GM19324 (cell line): ENCODE results near the gene OR13F1.
"Not testable (repeated sequence)": the region's sequence is repeated elsewhere in the genome, so short reads cannot be mapped to it uniquely, and the experiment has no call there.

Experiments used
- ATAC-seq: cut with Tn5 transposase; IDR thresholded peaks from one replicate; pipeline ENCODE4 v1.9.1; 2021; ENCODE audit warnings: mild to moderate bottlenecking, moderate library complexity; ENCODE audit not compliant: unreplicated experiment, low FRiP score

The OR13F1 gene, protein sequence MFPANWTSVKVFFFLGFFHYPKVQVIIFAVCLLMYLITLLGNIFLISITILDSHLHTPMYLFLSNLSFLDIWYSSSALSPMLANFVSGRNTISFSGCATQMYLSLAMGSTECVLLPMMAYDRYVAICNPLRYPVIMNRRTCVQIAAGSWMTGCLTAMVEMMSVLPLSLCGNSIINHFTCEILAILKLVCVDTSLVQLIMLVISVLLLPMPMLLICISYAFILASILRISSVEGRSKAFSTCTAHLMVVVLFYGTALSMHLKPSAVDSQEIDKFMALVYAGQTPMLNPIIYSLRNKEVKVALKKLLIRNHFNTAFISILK

DNA sequence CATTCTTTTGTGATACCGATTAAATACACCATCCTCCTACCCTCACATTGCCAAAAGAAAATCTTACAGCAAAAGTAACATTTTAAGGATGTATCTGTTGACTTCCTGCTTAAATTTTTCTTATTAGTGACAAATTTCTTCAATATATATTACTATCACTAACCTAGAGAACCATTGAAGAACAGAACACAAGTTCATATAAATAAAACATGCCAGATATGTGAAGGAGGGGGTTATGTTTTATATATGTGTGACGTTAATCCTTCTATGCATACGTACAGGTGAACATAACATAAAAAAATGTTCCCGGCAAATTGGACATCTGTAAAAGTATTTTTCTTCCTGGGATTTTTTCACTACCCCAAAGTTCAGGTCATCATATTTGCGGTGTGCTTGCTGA is at the start of gene OR13F1:
TSS of gene OR13F1 (plus strand) at position 301 of the 400 bp plus-strand sequence. CDS start at position 301, 0 bp downstream.
- no peak for ATAC-seq

DNA sequence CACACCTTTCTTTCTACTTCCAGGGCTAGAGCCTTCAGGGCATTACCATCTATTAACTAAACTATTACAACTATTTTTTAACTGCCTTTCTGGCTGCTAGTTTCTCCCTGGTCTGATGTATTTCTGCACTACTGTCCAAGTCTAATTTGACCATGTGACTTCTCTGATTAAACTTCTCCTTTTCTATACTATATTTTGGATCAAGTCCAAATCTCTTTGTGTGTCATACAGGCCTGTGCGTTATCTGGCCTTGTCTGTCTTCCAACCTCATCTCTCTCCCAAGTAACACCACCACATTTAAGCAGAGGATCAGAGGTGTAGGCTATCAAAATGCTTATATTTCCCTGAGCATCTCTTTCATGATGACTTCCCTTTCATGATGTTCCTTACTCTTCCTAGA is 47.2 kb upstream of the OR13F1 start:
- ATAC-seq: no peak

DNA sequence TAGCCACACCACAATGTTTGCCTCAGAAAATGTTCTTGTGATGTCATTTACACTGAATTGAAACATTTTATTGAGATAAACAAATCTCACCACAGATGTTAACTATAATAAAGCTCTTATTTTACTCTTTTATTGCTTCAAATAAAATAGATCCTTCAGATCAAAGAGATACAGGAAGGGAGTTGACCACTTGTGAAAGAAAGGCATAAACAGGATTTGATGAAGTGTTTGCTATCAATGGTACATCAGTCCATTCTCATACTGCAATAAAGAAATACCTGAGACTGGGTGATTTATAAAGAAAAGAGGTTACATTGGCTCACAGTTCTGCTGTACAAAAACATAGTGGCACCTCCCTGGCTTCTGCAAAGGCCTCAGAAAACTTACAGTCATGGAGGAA is 40.2 kb upstream of the OR13F1 start:
- no peak for ATAC-seq

DNA sequence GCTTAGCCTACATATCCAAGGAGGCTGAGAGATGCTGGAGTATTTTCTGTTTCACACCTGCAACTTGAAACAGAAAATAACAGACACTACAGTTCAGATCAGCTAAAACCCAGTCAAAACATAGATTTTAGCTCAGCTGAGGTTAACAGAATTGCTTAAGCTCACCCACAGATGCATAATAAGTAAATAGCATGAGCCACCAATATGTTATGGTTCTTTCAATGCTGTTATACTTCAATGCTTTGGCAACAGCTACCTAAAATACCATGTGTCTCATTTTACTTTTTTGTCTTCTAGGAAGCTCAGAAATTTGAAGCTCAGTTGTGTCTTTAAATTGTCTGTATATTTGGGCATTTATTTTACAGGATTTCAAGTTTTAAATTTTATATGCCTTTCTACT is 35.8 kb upstream of the OR13F1 start:
- no peak for ATAC-seq

DNA sequence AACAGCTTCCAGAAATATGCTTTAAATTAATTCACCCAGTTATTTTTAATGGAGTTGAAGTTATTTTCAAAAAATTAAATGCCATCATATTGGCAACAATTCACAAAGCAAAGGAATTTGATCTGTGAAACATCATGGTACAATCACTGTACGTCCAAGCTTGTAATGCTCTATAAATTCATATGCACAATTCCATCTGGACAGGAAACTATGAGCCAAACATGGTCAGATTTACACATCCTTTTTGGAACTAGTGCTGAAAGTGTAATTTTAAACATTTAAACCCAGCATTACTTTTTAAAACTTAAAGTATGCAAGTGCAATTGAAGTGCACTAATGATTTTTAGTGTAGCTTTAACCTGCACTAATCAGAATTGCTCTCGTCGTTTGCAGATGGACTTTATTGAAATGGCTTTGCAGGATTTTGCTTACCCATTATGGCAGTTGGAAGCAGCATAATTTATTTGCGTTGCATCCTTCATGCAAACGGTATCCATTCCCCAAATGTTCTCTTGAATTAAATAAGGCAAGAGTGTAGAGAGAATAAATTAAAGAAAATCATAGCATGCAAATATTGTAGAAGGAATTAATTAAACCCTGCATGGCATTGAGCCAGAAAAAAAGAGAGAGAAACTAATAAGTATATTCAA is 21.0 kb upstream of the OR13F1 start:
- no peak for ATAC-seq

DNA sequence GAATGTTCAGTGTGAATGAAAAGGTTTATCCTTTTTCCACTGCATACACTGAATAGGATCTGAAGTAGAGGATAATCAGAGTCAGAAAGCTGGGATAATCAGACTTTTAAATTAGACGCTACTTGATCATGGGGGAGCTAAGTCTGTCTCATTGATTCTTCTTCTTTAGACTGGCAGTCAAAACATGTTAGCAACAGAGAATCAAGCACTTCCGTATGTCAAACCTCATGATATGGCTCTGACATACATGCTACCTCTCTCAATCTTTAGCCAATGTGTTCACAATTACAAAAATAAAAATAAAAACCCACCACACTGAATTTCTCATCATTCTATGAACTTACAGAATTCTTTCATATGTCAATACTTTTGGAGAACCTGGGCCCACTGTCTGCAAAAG is 19.0 kb upstream of the OR13F1 start:
- ATAC-seq: no peak

DNA sequence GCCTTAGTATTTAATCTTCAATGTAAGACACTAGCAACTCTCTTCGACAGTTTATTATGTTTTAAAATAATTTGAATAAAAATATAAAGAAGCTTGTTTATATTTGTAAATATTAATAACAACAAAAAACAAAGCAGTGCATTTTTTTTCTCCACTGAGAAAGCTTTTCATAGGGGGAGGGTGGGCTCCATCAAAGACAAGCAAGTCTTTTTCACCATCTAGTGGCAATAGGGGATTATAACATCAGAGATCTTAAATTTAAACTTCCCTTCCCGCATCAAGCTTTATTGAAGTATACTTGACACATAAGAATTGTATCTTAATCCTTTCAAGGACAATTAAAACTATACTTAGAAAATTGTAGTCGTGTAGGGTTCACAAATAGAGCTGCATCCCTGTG is 9.3 kb upstream of the OR13F1 start:
- no peak for ATAC-seq

DNA sequence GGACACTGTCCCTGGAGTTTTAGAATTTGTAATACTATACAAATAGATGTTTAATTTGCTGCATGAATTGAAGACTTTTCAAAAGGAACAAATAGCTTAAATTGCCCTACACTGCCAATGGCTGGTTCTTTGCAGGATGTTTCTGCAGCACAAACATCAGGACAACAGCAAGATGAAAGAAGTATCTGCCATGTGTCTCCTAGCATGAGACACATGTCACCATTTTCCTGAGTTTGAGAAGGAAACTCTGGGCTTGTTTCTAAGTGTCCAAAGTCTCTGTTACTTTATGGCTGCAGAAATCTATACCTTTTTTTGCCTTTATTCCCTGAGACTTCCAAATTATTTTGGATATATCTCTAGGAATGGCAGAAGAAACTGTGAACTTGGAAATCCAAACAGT is 623 bp upstream of the OR13F1 start:
- no peak for ATAC-seq

DNA sequence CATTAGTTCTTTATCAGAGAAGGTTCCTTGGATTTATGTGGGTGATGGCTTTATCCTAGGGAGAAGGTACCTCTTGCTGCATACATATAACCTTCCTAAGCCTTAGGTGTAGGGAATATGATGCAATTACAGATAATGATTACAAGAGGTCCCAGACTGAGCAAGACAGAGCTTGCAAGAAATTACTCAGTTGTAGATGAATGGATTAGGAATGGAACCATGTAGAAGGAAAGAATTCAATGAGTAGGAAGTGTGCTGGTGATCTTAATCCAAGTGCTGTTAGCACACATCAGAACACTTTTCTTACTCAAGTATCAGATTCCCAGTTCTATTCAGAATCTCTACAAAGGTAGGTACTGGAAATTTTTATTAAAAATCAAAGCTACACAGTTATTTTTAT is 2.5 kb downstream of the OR13F1 start:
- ATAC-seq: no peak

DNA sequence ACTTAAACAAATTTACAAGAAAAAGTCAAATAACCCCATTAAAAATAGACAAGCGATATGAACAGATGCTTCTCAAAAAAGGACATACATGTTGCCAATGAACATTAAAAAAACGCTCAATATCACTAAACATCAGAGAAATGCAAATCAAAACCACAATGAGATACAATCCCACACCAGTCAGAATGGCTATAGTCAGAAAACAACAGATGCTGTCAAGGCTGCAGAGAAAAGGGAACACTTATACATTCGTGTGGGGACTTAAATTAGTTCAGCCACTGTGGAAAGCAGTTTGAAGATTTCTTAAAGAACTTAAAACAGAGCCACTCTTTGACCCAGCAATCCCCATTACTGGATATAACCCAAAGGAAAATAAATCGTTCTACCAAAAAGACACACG is 10.8 kb downstream of the OR13F1 start:
- no peak for ATAC-seq

DNA sequence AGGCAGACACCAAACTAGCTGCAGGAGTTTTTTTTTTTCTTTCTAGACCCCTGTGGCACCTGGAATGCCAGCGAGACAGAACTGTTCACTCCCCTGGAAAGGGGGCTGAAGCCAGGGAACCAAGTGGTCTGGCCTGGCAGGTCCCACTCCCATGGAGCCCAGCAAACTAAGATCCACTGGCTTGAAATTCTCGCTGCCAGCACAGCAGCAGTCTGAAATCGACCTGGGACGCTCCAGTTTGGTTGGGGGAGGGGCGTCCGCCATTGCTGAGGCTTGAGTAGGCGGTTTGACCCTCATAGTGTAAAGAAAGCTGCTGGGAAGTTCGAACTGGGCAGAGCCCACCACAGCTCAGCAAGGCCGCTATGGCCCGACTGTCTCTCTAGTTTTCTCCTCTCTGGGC is 16.2 kb downstream of the OR13F1 start:
- ATAC-seq: not testable (repeated sequence)

DNA sequence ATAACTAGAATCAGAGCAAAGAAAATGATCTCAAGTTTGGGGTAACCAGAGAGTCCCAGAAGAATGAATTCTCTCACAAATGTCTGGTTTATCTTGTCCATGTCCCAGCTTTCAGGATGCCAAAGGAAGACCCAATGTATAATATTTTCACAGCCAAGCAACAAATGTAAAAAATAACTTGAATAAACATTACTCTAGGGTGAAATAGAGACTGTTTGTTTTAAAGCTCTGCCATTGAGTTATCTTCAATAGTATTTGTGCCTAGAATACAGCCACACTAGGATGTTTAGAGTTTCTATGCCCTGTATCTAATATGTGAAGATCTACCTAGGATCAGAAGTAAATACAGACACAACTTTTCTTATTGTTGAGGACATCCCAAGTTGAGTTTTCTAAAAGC is 23.0 kb downstream of the OR13F1 start, which contains the start of gene OR13C4:
TSS of gene OR13C4 (minus strand) at position 101 of the 400 bp plus-strand sequence. CDS start at position 101, 0 bp downstream.
- no peak for ATAC-seq

DNA sequence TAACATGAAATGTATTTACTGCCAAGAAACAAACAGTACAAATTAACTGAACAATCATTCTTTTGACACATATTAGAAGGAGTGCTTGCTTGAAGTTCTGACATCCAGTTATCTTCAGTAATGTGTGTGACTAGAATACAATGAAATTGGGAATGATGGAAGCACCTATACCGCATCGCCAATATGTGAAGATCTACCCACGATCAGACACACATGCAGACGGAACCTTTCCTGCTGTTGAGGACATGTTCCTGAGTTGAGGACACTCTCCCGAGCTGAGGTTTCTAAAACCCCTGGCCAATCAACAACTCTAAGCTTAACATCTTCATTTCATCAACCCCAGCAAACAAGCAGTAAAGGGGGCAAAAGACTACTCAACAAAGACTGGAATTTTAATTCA is 32.7 kb downstream of the OR13F1 start, which contains the start of gene OR13C3:
TSS of gene OR13C3 (minus strand) at position 101 of the 400 bp plus-strand sequence. CDS start 133 bp downstream, outside the sequence.
- no peak for ATAC-seq

DNA sequence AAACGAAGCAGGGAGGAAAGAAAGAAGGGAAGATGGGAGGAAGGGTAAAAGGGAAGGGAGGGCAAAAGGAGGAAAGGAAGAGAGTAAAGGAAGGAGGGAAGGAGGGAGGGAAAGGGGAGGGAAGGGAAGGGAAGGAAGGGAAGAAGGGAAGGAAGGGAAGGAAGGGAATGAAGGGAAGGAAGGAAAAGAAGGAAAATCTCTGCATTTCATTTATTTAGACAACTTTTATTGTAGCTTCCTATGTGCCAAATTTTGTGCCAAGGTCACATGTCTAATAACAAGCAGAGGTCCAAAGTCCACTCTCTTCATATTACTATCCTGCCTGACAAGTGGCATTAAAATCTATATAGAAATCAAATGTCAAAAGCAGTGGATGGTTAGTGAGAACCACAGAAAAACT is 35.2 kb downstream of the OR13F1 start:
- ATAC-seq: no peak

DNA sequence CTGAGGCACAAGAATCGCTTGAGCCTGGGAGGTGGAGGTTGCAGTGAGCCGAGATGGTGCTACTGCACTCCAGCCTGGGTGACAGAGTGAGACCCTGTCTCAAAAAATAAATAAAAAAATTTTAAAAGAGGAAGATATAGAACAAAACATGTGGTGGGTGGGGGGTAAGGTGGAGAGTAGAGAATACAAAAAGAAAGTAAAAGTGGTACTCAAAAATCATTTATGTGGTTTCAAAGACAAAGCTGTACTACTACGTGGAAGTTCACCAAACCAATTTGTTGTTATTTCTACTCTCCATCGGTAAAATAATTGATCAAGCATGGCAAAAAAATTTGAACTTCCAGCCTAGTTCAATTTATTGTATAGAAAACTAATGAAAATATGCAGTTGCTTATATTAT is 40.6 kb downstream of the OR13F1 start:
- no peak for ATAC-seq

DNA sequence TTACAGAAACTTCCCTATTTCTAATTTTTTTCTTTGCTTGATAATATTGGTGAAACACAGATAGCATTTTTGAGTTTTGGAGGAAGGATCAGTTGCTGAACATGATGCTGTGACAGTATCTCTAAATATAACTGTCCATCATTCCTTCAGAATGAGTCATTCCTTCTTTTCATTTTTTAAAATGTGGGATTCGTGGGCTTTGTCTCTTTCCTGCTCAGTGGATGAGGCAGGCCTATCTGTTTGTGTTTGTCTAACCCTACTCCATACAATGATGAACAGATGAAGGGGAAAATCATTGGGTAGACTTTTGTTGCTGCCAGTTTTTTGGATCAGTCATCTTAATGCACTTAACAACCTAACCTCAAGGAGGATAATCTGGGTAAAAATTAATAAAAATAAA is 49.2 kb downstream of the OR13F1 start:
- ATAC-seq: no peak
